SJCRH30 (cell line): ENCODE data around the gene HLA-E. TPM values are rescaled to one million over a fixed set of nuclear protein-coding genes. Genes with fewer than 3 reads are reported as not detected.
"Not testable (repeated sequence)": the region's sequence is repeated elsewhere in the genome, so short reads cannot be mapped to it uniquely, and the experiment has no call there.

Experiments
- DNase-seq, 2 experiments: peaks; one replicate each; pipeline ENCODE4 v3.0.0-alpha.2; 2015 to 2020
- H3K27ac ChIP-seq: fragments of 250-450 bp; sonication (Bioruptor Pico); 2 replicates; pipeline ENCODE4 v1.5.1; 2020; ENCODE audit warnings: mild to moderate bottlenecking, moderate library complexity
- H3K27me3 ChIP-seq: fragments of 250-450 bp; sonication (Bioruptor Pico); 2 replicates; pipeline ENCODE4 v1.5.1; 2020; ENCODE audit warnings: mild to moderate bottlenecking, moderate library complexity
- H3K36me3 ChIP-seq: fragments of 250-450 bp; sonication (Bioruptor Pico); 2 replicates; pipeline ENCODE4 v1.5.1; 2020; ENCODE audit warnings: mild to moderate bottlenecking, moderate library complexity
- H3K4me1 ChIP-seq: fragments of 250-450 bp; sonication (Bioruptor Pico); 2 replicates; pipeline ENCODE4 v1.5.1; 2020; ENCODE audit warnings: mild to moderate bottlenecking, moderate library complexity
- H3K4me3 ChIP-seq: fragments of 250-450 bp; sonication (Bioruptor Pico); 2 replicates; pipeline ENCODE4 v1.5.1; 2020; ENCODE audit warnings: mild to moderate bottlenecking, moderate library complexity
- H3K9me3 ChIP-seq: fragments of 250-450 bp; sonication (Bioruptor Pico); replicated peaks from 2 replicates; pipeline ENCODE4 v1.5.1; 2020; ENCODE audit warnings: mild to moderate bottlenecking, moderate library complexity
- total RNA-seq: library from RNA; depleted of rRNA; stranded (reverse); fragments of >200 nt; shearing (Covaris generic); gene quantifications from 2 replicates; pipeline ENCODE4 v1.2.3, GENCODE V29; 2014

The HLA-E gene
- total RNA-seq, 1 experiment from 2014 or later: 26.0 TPM

DNA sequence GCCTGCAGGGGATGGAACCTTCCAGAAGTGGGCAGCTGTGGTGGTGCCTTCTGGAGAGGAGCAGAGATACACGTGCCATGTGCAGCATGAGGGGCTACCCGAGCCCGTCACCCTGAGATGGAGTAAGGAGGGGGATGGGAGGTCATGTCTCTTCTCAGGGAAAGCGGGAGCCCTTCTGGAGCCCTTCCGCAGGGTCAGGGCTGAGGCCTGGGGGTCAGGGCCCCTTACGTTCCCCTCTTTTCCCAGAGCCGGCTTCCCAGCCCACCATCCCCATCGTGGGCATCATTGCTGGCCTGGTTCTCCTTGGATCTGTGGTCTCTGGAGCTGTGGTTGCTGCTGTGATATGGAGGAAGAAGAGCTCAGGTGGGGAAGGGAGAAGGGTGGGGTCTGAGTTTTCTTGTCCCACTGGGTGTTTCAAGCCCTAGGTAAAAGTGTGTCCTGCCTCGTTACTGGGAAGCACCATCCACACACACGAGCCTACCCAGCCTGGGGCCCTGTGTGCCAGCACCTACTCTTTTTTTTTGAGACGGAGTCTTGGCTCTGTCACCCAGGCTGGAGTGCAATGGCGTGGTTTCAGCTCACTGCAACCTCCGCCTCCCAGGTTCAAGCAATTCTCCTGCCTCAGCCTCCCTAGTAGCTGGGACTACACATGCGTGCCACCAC is 2.1 kb downstream of the HLA-E start:
- H3K9me3 ChIP-seq, H3K27me3 ChIP-seq, DNase-seq, H3K27ac ChIP-seq, H3K4me1 ChIP-seq, H3K4me3 ChIP-seq, H3K36me3 ChIP-seq: not testable (repeated sequence)

DNA sequence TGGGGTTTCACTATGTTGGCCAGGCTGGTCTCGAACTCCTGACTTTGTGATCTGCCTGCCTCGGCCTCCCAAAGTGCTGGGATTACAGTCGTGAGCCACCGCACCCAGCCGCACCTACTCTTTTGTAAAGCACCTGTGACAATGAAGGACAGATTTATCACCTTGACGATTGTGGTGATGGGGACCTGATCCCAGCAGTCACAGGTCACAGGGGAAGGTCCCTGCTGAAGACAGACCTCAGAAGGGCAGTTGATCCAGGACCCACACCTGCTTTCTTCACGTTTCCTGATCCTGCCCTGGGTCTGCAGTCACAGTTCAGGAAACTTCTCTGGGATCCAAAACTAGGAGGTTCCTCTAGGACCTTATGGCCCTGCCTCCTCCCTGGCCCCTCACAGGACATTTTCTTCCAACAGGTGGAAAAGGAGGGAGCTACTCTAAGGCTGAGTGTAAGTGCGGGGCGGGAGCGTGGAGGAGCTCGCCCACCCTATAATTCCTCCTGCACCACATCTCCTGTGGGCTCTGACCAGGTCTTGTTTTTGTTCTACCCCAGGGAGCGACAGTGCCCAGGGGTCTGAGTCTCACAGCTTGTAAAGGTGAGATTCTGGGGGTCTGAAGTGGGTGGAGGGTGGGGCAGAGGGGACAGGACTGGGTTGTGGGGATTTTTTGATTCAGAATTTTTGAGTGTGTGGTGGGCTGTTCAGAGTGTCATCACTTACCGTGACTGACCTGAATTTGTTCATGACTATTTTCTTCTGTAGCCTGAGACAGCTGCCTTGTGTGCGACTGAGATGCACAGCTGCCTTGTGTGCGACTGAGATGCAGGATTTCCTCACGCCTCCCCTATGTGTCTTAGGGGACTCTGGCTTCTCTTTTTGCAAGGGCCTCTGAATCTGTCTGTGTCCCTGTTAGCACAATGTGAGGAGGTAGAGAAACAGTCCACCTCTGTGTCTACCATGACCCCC is 3.0 kb downstream of the HLA-E start:
- no peaks in the 10 kb centered on the region for H3K36me3 ChIP-seq
- H3K9me3 ChIP-seq: no peaks in the 10 kb centered on the region
- H3K27ac ChIP-seq: no peak overlapping the region
- H3K4me3 ChIP-seq: no peak overlapping the region
- DNase-seq: peak in 1 of 2 experiments; percentile 25
- no peaks in the 10 kb centered on the region for H3K27me3 ChIP-seq
- H3K4me1 ChIP-seq: peaks cover 5% of the 10 kb centered on the region; the same call in 1 of the 2 replicates

DNA sequence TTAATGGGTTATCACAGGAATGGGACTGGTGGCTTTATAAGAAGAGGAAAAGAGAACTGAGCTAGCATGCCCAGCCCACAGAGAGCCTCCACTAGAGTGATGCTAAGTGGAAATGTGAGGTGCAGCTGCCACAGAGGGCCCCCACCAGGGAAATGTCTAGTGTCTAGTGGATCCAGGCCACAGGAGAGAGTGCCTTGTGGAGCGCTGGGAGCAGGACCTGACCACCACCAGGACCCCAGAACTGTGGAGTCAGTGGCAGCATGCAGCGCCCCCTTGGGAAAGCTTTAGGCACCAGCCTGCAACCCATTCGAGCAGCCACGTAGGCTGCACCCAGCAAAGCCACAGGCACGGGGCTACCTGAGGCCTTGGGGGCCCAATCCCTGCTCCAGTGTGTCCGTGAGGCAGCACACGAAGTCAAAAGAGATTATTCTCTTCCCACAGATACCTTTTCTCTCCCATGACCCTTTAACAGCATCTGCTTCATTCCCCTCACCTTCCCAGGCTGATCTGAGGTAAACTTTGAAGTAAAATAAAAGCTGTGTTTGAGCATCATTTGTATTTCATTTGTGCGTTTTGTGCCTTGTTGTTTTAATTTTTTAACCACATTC is 4.4 kb downstream of the HLA-E start:
- no peaks in the 10 kb centered on the region for H3K36me3 ChIP-seq
- no peak overlapping the region for H3K4me3 ChIP-seq
- no peak for DNase-seq
- H3K9me3 ChIP-seq: no peaks in the 10 kb centered on the region
- H3K4me1 ChIP-seq: peaks cover 5% of the 10 kb centered on the region; the same call in 1 of the 2 replicates
- no peaks in the 10 kb centered on the region for H3K27me3 ChIP-seq
- H3K27ac ChIP-seq: no peak overlapping the region

DNA sequence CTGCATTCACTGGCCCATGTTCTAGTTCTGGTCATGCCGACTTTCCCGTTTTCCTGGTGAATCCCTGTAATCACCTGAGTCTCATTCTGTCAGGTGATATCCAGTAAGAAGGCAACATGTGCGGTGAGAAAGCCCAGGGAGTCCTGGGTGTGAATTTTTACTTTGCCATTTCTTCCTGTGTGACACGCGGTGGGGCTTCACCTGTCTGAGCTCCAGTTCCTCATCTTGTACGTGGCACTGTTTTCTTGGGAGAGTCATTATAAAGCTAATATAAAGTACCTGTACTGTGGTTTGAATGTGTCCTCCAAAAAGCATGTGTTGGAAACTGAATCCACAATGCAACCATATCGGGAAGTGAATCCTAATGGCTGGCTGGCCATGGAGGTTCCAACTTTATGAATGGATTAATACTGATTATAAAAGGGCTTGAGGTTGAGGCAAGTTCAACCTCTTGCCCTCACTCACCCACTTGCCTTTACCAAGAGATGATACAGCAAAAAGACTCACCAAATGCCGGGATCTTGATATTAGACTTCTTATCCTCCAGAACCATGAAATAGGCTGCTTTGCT is 5.1 kb downstream of the HLA-E start:
- Histone ChIP-seq H3K27me3 (no peaks in the 10 kb centered on the region), H3K4me3 (no peak overlapping the region), H3K36me3 (no peaks in the 10 kb centered on the region), H3K9me3 (no peaks in the 10 kb centered on the region), H3K27ac (no peak overlapping the region), H3K4me1 (peaks cover 5% of the 10 kb centered on the region; the same call in 1 of the 2 replicates)
- no peak for DNase-seq

DNA sequence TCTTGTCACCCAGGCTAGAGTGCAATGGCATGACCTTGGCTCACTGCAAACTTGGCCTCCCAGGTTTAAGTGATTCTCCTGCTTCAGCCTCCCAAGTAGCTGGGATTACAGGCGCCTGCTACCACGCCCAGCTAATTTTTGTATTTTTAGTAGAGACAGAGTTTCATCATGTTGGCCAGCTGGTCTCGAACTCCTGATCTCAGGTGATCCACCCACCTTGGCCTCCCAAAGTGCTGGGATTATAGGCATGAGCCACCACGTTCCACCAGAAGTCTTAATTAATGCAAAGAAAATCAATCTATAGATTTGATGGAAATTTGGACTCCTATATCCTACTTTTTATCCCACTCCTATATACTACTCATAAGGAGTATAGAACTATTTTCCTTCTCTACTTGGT is 5.8 kb downstream of the HLA-E start:
- H3K9me3 ChIP-seq, H3K36me3 ChIP-seq, H3K27me3 ChIP-seq, DNase-seq, H3K4me1 ChIP-seq, H3K27ac ChIP-seq, H3K4me3 ChIP-seq: not testable (repeated sequence)

DNA sequence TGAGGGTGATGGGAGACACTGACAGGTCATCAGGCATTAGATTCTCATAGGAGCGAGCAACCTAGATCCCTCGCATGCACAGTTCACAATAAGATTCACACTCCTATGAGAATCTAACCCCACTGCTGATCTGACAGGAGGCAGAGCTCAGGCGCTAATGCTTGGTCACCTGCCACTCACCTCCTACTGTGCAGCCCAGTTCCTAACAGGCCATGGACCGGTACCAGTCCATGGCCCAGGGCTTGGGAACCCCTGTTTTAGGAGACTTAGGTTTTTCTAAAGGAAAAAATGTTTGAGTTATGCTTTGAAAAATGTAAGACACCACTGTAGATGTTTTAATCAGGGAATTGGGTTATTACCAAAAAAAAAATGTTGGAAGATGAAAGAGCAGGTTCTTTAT is 6.7 kb downstream of the HLA-E start:
- H3K27ac ChIP-seq: no peak overlapping the region
- no peaks in the 10 kb centered on the region for H3K9me3 ChIP-seq
- H3K36me3 ChIP-seq: no peaks in the 10 kb centered on the region
- H3K4me3 ChIP-seq: no peak overlapping the region
- no peaks in the 10 kb centered on the region for H3K4me1 ChIP-seq
- H3K27me3 ChIP-seq: no peaks in the 10 kb centered on the region
- no peak for DNase-seq

DNA sequence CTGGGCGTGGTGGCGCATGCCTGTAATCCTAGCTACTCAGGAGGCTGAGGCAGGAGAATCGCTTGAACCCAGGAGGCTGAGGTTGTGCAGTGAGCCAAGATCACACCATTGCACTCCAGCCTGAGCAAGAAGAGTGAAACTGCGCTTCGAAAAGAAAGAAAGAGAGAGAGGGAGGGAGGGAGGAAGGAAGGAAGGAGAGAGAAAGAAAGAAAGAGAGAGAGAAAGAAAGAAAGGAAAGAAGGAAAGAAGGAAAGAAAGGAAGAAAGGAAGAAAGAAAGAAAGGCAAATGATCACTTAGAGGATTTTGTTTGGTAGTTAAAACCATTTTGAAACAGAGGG is 7.9 kb downstream of the HLA-E start:
- H3K4me3 ChIP-seq, H3K27me3 ChIP-seq, DNase-seq, H3K36me3 ChIP-seq, H3K4me1 ChIP-seq, H3K27ac ChIP-seq, H3K9me3 ChIP-seq: not testable (repeated sequence)

DNA sequence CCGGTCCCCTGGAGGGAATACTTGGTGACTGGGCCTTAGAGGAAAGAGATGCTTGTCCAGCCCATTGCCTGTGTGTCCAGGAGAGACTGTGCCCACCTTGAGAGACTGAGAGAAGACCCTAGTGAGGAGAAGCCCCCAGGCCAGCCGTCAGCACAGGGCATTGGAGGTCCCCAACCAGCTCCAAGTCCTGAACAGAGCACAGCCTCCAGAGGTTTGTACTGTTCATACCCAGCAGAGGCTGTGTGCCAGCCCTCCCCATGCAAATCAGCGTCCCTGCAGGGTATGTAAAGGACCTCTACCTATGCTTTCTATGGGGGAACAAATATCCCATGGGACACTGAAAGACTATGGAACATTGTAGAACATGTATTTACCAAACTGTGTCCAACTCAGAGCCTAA is 8.4 kb downstream of the HLA-E start:
- DNase-seq: no peak
- H3K4me1 ChIP-seq: no peaks in the 10 kb centered on the region
- H3K27me3 ChIP-seq: no peaks in the 10 kb centered on the region
- H3K4me3 ChIP-seq: no peak overlapping the region
- no peaks in the 10 kb centered on the region for H3K9me3 ChIP-seq
- H3K36me3 ChIP-seq: no peaks in the 10 kb centered on the region
- H3K27ac ChIP-seq: no peak overlapping the region

DNA sequence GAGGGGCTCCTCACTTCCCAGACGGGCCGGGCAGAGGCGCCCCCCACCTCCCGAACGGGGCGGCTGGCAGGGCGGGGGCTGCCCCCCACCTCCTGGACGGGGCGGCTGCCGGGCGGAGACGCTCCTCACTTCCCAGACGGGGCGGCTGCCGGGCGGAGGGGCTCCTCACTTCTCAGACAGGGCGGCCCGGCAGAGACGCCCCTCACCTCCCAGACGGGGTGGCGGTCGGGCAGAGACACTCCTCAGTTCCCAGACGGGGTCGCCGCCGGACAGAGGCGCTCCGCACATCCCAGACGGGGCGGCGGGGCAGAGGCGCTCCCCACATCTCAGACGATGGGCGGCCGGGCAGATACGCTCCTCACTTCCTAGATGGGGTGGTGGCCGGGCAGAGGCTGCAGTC is 9.4 kb downstream of the HLA-E start:
- H3K36me3 ChIP-seq, H3K27me3 ChIP-seq, H3K4me1 ChIP-seq, H3K4me3 ChIP-seq, H3K27ac ChIP-seq, DNase-seq, H3K9me3 ChIP-seq: not testable (repeated sequence)

DNA sequence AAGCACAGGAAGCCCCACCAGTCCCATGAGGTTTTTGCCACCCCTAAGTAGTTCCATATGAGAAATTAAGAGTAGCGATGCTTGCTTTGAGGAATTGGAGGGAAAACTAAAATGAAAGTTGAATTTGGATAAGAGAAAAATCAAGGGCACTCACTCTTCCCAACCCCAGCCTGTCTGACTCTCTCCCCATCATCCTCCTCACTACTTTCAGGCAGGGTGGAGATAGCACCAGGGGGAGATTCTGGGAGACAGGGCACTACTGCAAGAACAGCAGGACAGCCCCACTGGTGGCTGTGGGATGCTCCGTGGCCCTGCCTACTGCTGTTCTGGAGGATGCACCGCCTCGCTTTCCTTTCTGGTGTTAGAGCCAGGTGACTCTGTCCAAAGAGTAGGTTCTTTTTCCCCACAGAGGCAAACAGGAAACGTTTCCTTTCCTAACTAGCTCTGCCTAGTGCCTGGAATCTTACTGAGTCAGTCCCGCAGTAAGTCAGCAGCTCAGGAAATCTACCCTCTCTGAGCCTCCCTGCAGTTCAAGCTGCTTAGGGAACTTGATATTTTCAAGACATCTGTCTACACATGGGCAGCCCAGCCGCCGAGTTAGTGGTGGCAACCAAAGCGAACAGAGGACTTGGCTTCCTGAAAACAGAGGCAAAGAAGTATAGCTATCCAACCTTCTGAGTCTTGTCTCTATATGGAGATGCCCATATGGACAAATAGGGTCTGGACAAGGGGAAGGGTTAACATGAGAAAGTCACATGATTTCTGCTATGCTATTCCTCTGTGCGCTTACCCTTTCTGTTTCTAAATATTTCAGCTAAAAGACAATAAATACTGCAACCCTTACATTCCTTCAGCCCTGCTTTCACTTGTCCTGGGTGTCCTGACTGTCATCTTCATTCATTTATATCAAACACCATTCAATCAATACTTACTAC is 11.4 kb downstream of the HLA-E start:
- Histone ChIP-seq H3K36me3 (no peaks in the 10 kb centered on the region), H3K4me3 (no peak overlapping the region), H3K27me3 (no peaks in the 10 kb centered on the region), H3K9me3 (no peaks in the 10 kb centered on the region), H3K27ac (no peak overlapping the region), H3K4me1 (no peaks in the 10 kb centered on the region)
- no peak for DNase-seq

DNA sequence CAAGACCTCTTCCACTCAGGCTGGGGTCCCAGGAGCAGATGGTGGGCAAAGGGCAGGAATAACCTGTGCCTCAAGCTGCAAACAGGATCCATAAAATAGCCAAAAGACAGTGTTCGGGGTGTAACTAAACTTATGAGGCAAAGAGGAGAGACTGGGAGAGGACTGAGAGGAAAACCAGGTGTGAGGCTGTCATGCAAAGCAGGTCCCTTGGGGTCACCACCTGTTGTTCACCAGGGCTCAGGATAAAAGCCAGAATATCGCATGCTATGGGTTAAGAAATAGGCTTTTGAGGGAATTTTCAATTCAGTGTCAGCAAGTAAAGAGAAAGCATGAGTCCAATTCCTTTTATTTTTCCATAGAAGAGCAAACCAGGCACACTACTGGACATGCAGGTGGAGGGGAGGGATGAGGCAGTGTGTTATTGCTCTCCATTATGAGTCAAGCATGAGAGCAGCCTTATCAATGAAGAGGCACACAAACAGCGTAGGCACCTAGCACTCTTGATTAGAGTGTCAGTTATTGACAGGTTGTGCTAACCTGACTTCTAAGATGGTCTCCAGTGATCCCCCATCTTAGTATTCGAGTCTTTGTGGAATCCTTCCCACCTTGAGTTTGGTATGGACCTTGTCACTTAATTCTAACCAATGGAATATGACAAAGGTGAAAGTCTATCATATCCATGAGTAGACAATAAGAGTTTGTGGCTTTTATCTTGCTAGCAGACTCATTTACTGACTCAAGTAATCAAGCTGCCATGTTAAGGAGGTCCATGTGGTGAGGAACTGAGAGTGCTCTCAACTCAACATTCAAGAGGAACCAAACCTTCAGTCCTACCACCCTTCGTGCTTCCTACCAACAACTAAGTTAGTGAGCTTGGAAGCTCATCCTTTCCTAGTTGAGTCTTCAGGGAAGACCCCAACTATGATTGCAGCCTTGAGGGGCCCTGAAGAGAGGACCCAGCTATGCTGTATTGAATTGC is 18.8 kb downstream of the HLA-E start:
- Histone ChIP-seq H3K4me1 (0 out of 2 replicates have a peak, but pooled peaks cover 2% of the 10 kb centered on the region), H3K9me3 (no peaks in the 10 kb centered on the region), H3K27ac (no peak overlapping the region), H3K27me3 (no peaks in the 10 kb centered on the region), H3K4me3 (no peak overlapping the region), H3K36me3 (no peaks in the 10 kb centered on the region)
- no peak for DNase-seq

DNA sequence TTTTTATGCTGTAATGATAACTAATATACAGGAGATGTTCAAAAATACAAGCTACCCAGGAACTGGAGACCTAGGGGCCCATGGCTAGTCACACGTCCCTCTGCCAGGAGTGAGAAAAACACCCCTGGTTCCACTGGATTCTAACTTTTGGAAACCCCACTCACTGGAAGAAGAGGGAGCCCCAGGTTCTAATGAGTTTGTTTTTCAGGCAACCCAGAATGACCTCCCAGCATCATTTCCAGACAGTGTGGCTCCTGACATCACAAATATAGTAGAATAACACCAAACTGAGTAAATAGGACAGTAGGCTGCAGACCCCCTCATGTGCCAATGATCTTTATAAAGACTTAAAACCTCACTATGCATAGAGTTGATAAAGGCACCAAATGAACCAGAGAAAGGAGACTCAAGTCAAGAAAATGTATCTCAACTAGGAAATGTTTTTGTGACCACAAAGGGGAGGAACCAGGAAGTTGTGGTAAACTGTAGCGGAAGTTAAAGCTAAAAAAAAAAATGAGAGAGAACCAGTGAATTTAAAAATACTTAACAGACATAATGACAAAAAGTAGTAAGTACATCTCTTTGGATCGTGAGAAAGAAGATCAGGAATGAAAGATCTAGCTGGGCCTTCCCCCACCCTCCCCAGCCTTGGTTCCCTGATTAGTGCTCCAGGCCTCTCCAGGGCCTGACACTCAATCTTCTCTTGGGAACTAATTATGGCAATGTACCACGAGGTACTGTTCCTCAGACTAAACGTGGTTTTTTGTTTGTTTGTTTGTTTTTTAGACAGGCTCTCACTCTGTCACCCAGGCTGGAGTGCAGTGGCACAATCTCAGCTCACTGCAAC is 19.8 kb downstream of the HLA-E start:
- DNase-seq: no peak
- H3K4me1 ChIP-seq: 0 out of 2 replicates have a peak, but pooled peaks cover 2% of the 10 kb centered on the region
- H3K9me3 ChIP-seq: no peaks in the 10 kb centered on the region
- H3K27me3 ChIP-seq: no peaks in the 10 kb centered on the region
- H3K36me3 ChIP-seq: no peaks in the 10 kb centered on the region
- no peak overlapping the region for H3K4me3 ChIP-seq
- no peak overlapping the region for H3K27ac ChIP-seq
